GM18498 (cell line): ENCODE results near the gene RAPGEF2.
"Not testable (repeated sequence)": the region's sequence is repeated elsewhere in the genome, so short reads cannot be mapped to it uniquely, and the experiment has no call there.

Experiments used
- ATAC-seq: cut with Tn5 transposase; IDR thresholded peaks from one replicate; pipeline ENCODE4 v1.9.1; 2021; ENCODE audit warnings: mild to moderate bottlenecking, moderate library complexity; ENCODE audit not compliant: unreplicated experiment

The RAPGEF2 gene

GRCh38 chr4:159158083-159158617 lies 55.3 kb downstream of the RAPGEF2 start:
- no peak for ATAC-seq

- ATAC-seq: no peak
These were observed 56.1 kb downstream of the RAPGEF2 start for GRCh38 chr4:159158985-159159384.

GRCh38 chr4:159159611-159160010 lies 56.7 kb downstream of the RAPGEF2 start:
- ATAC-seq: no peak

- ATAC-seq: no peak
These were observed 57.4 kb downstream of the RAPGEF2 start for GRCh38 chr4:159160242-159160641.

GRCh38 chr4:159161436-159161835 lies 58.6 kb downstream of the RAPGEF2 start:
- ATAC-seq: not testable (repeated sequence)

GRCh38 chr4:159162576-159162975 lies 59.7 kb downstream of the RAPGEF2 start:
- no peak for ATAC-seq

GRCh38 chr4:159163521-159163920 lies 60.6 kb downstream of the RAPGEF2 start:
- no peak for ATAC-seq

- peak; percentile 67 for ATAC-seq
These were observed 66.8 kb downstream of the RAPGEF2 start for GRCh38 chr4:159169404-159170302.

GRCh38 chr4:159171287-159171686 lies 68.4 kb downstream of the RAPGEF2 start:
- ATAC-seq: no peak

GRCh38 chr4:159173886-159174285 lies 71.0 kb downstream of the RAPGEF2 start:
- ATAC-seq: no peak

- ATAC-seq: no peak
These were observed 71.8 kb downstream of the RAPGEF2 start for GRCh38 chr4:159174645-159175084.

GRCh38 chr4:159175085-159175988 lies 72.5 kb downstream of the RAPGEF2 start:
- peak; percentile 51 for ATAC-seq

- ATAC-seq: no peak
These were observed 73.1 kb downstream of the RAPGEF2 start for GRCh38 chr4:159175989-159176375.

- ATAC-seq: peak; percentile 51
These were observed 74.6 kb downstream of the RAPGEF2 start for GRCh38 chr4:159177265-159178150.

GRCh38 chr4:159178151-159178546 lies 75.3 kb downstream of the RAPGEF2 start:
- no peak for ATAC-seq

GRCh38 chr4:159178979-159179969 lies 76.4 kb downstream of the RAPGEF2 start:
- no peak for ATAC-seq

GRCh38 chr4:159183885-159184605 lies 81.2 kb downstream of the RAPGEF2 start:
- ATAC-seq: not testable (repeated sequence)

GRCh38 chr4:159185591-159186023 lies 82.7 kb downstream of the RAPGEF2 start:
- peak; percentile 66 for ATAC-seq
